HCT116 (cell line): ENCODE measurements around the gene NUMB. TPM values are rescaled to one million over a fixed set of nuclear protein-coding genes. Genes with fewer than 3 reads are reported as not detected.

Experiments used
- ATAC-seq: fragments of 200-7000 bp; cut with Tn5 transposase; 2 replicates; pipeline ENCODE4 v1.9.1; 2020; ENCODE audit warnings: mild to moderate bottlenecking, moderate library complexity
- BruUV-seq: library from RNA; stranded (reverse); fragments of 400-500 nt; replicated peaks from 2 replicates; lab custom pipeline; 2021; lab: Mats Ljungman, UMichigan
- CTCF ChIA-PET: fragments of 300-600 bp; sonication (Branson Sonifier 250); formaldehyde crosslinking; loops from one replicate; lab custom pipeline; 2021; ENCODE audit warnings: antibody characterized with exemption; lab: Charles Lee
- POLR2A ChIA-PET: fragments of 300-600, 350-600 bp; sonication (Branson Sonifier 250); formaldehyde crosslinking; loops from one replicate; lab custom pipeline; 2021; ENCODE audit warnings: antibody characterized with exemption; lab: Charles Lee
- RAD21 ChIA-PET, 2 experiments: fragments of 300-600 bp; sonication (Branson Sonifier 250); formaldehyde crosslinking; loops; one replicate each; lab custom pipeline; 2023; ENCODE audit warnings: low total read pairs in 2 of 2; ENCODE audit not compliant: uncharacterized antibody in 2 of 2, unreplicated experiment in 2 of 2, low non-redundant PET in 1 of 2; lab: Charles Lee
- DNase-seq: peaks from one replicate; pipeline ENCODE4 v3.0.0-alpha.2; 2010; ENCODE audit warnings: low read depth, low spot score
- H2AFZ ChIP-seq: fragments of 200-600 bp; shearing (Covaris generic), sonication (generic); 2 replicates; pipeline ENCODE4 v1.6.1; 2017; ENCODE audit warnings: low read depth, mixed run types, mixed read lengths, antibody characterized with exemption, low read length; ENCODE audit not compliant: poor library complexity, severe bottlenecking
- H3K27ac ChIP-seq: 2 replicates; pipeline ENCODE4 v1.5.1; 2012; ENCODE audit warnings: low read depth, low read length
- H3K27me3 ChIP-seq: fragments of 200-600 bp; sonication (generic); 2 replicates; pipeline ENCODE4 v1.6.1; 2016; ENCODE audit warnings: mixed run types, low read length, mixed read lengths; ENCODE audit not compliant: insufficient read depth
- H3K36me3 ChIP-seq, 2 experiments: fragments of 200-500 bp in 1 of 2; fragments of 200-600 bp in 1 of 2; sonication (Bioruptor generic) in 1 of 2; sonication (generic) in 1 of 2; 2 replicates each; pipeline versions ENCODE4 v1.5.1 to v1.6.1; 2014 to 2016; ENCODE audit warnings: low read length in 2 of 2, inconsistent platforms in 1 of 2, mixed read lengths in 1 of 2, mixed run types in 1 of 2; ENCODE audit not compliant: insufficient read depth in 2 of 2, control insufficient read depth in 1 of 2
- H3K4me1 ChIP-seq, 2 experiments: fragments of 200-600 bp in 1 of 2; sonication (generic) in 1 of 2; 2 replicates each; pipeline versions ENCODE4 v1.5.1 to v1.6.1; 2012 to 2017; ENCODE audit warnings: low read length in 2 of 2, inconsistent platforms in 1 of 2, mild to moderate bottlenecking in 1 of 2, mixed read lengths in 1 of 2, mixed run types in 1 of 2, moderate library complexity in 1 of 2; ENCODE audit not compliant: insufficient read depth in 2 of 2, control insufficient read depth in 1 of 2
- H3K4me2 ChIP-seq: fragments of 200-600 bp; sonication (generic); 2 replicates; pipeline ENCODE4 v1.6.1; 2017; ENCODE audit warnings: mixed run types, low read length, mixed read lengths
- H3K4me3 ChIP-seq, 2 experiments: fragments of 200-600 bp in 1 of 2; sonication (generic) in 1 of 2; replicated peaks in 1 of 2; 2 replicates each; pipeline ENCODE4 v1.5.1; 2011 to 2016; ENCODE audit warnings: low read length in 2 of 2, control low read depth in 1 of 2, low read depth in 1 of 2, mild to moderate bottlenecking in 1 of 2, mixed read lengths in 1 of 2, mixed run types in 1 of 2
- H3K79me2 ChIP-seq: fragments of 200-600 bp; sonication (generic); 2 replicates; pipeline ENCODE4 v1.6.1; 2017; ENCODE audit warnings: mild to moderate bottlenecking, mixed run types, low read length, moderate library complexity, mixed read lengths; ENCODE audit not compliant: insufficient read depth
- H3K9ac ChIP-seq: fragments of 200-600 bp; sonication (generic); 2 replicates; pipeline ENCODE4 v1.6.1; 2016; ENCODE audit warnings: low read length, mixed read lengths
- H3K9me2 ChIP-seq: fragments of 200-600 bp; sonication (generic), shearing (Covaris generic); 2 replicates; pipeline ENCODE4 v1.6.1; 2017; ENCODE audit warnings: mixed run types, mild to moderate bottlenecking, moderate library complexity; ENCODE audit not compliant: insufficient read depth
- H3K9me3 ChIP-seq, 2 experiments: fragments of 200-500 bp in 1 of 2; fragments of 200-600 bp in 1 of 2; sonication (Bioruptor generic) in 1 of 2; sonication (generic) in 1 of 2; 2 replicates each; pipeline ENCODE4 v1.6.1; 2014 to 2017; ENCODE audit warnings: low read length in 2 of 2, mixed read lengths in 2 of 2, inconsistent platforms in 1 of 2, low read depth in 1 of 2, mild to moderate bottlenecking in 1 of 2, mixed run types in 1 of 2, moderate library complexity in 1 of 2; ENCODE audit not compliant: control insufficient read depth in 1 of 2, insufficient read depth in 1 of 2
- H4K20me1 ChIP-seq: fragments of 200-600 bp; sonication (generic), shearing (Covaris generic); 2 replicates; pipeline ENCODE4 v1.6.1; 2017; ENCODE audit warnings: mixed run types, mild to moderate bottlenecking, moderate library complexity; ENCODE audit not compliant: insufficient read depth
- CBX3 ChIP-seq: IDR thresholded peaks from 2 replicates; pipeline ENCODE4 v1.6.1; 2012; ENCODE audit warnings: low read depth
- CEBPB ChIP-seq: IDR thresholded peaks from 2 replicates; pipeline ENCODE4 v1.6.1; 2012; ENCODE audit warnings: low read depth
- EGR1 ChIP-seq: IDR thresholded peaks from 2 replicates; pipeline ENCODE4 v1.6.1; 2012; ENCODE audit warnings: low read depth
- ELF1 ChIP-seq: IDR thresholded peaks from 2 replicates; pipeline ENCODE4 v1.6.1; 2012; ENCODE audit warnings: low read depth, borderline replicate concordance
- EZH2phosphoT487 ChIP-seq: fragments of 200-600 bp; IDR thresholded peaks from 2 replicates; pipeline ENCODE4 v1.6.1; 2018; ENCODE audit warnings: antibody characterized with exemption, borderline replicate concordance
- FOSL1 ChIP-seq: IDR thresholded peaks from 2 replicates; pipeline ENCODE4 v1.6.1; 2012; ENCODE audit warnings: low read depth
- JUND ChIP-seq: IDR thresholded peaks from 2 replicates; pipeline ENCODE4 v1.6.1; 2012
- POLR2A ChIP-seq: IDR thresholded peaks from 2 replicates; pipeline ENCODE4 v1.7.0; 2011; ENCODE audit warnings: borderline replicate concordance; ENCODE audit not compliant: insufficient read depth, insufficient read length; ENCODE audit errors: extremely low read depth
- RAD21 ChIP-seq: IDR thresholded peaks from 2 replicates; pipeline ENCODE4 v1.6.1; 2012; ENCODE audit warnings: low read depth, mild to moderate bottlenecking
- REST ChIP-seq: IDR thresholded peaks from 2 replicates; pipeline ENCODE4 v1.6.1; 2012; ENCODE audit warnings: low read depth
- SIN3A ChIP-seq: IDR thresholded peaks from 2 replicates; pipeline ENCODE4 v1.6.1; 2012; ENCODE audit warnings: low read depth
- SP1 ChIP-seq: IDR thresholded peaks from 2 replicates; pipeline ENCODE4 v1.6.1; 2012; ENCODE audit warnings: low read depth
- TCF7L2 ChIP-seq: IDR thresholded peaks from 2 replicates; pipeline ENCODE4 v1.7.0; 2011; ENCODE audit warnings: borderline replicate concordance, inconsistent platforms; ENCODE audit not compliant: insufficient read depth, insufficient read length; ENCODE audit errors: extremely low read depth
- ZFX ChIP-seq: fragments of 450-650 bp; IDR thresholded peaks from 2 replicates; pipeline ENCODE4 v1.6.1; 2017
- ZNF274 ChIP-seq: fragments of 200-500 bp; sonication (Bioruptor generic); IDR thresholded peaks from 2 replicates; pipeline ENCODE4 v1.6.1; 2014; ENCODE audit warnings: mild to moderate bottlenecking, low read depth, low read length, inconsistent platforms
- intact Hi-C: fragments of 100-400 bp; cut with micrococcal nuclease; formaldehyde crosslinking; loops from 2 replicates; pipeline ENCODE4 v1.10.0; 2022
- total RNA-seq: library from RNA; stranded (reverse); gene quantifications from one replicate; pipeline ENCODE4 v1.2.1, GENCODE V29; 2021; ENCODE audit not compliant: unreplicated experiment
- TF ChIP-seq, protein P1 (sequence below), 3 experiments: fragments of 200-600 bp in 1 of 3; sonication (generic) in 1 of 3; IDR thresholded peaks in 2 of 3; conservative IDR thresholded peaks in 1 of 3; 2 replicates each; pipeline ENCODE4 v1.5.1; 2012 to 2017; ENCODE audit warnings: low read depth in 2 of 3, low read length in 2 of 3, antibody characterized with exemption in 1 of 3, borderline replicate concordance in 1 of 3, control low read depth in 1 of 3, mild to moderate bottlenecking in 1 of 3, mixed read lengths in 1 of 3, mixed run types in 1 of 3, moderate library complexity in 1 of 3; ENCODE audit not compliant: insufficient read depth in 1 of 3
- TF ChIP-seq, protein P2 (sequence below): IDR thresholded peaks from 2 replicates; pipeline ENCODE4 v1.6.1; 2012
- TF ChIP-seq, protein P3 (sequence below): IDR thresholded peaks from 2 replicates; pipeline ENCODE4 v1.6.1; 2012
- TF ChIP-seq, protein P4 (sequence below): IDR thresholded peaks from 2 replicates; pipeline ENCODE4 v1.6.1; 2011; ENCODE audit warnings: mild to moderate bottlenecking, low read length, moderate library complexity; ENCODE audit not compliant: insufficient replicate concordance; ENCODE audit errors: extremely low read depth

NUMB gene
- total RNA-seq, 1 experiment from 2014 or later = 43.0 TPM

DNA sequence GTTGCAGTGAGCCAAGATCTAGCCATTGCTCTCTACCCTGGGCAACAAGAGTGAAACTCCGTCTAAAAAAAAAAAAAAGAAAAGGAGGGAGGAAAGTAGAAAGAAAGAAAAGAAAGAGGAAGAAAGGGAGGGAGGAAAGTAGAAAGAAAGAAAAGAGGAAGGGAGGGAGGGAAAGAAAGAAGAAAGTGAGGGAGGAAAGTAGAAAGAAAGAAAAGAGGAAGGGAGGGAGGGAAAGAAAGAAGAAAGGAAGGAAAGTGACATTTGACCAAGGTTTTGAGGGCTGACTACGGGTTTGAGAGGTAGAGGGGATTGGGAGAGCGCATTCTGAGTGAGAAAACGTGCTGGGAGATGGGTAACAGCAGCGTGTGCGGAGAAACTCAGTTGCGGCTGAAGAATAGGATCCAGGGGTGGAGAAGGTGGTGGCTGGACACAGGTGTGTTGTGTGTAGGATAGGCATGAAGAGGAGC is 221.6 kb downstream of the NUMB start (continued):
- TF ChIP-seq, protein P1, sequence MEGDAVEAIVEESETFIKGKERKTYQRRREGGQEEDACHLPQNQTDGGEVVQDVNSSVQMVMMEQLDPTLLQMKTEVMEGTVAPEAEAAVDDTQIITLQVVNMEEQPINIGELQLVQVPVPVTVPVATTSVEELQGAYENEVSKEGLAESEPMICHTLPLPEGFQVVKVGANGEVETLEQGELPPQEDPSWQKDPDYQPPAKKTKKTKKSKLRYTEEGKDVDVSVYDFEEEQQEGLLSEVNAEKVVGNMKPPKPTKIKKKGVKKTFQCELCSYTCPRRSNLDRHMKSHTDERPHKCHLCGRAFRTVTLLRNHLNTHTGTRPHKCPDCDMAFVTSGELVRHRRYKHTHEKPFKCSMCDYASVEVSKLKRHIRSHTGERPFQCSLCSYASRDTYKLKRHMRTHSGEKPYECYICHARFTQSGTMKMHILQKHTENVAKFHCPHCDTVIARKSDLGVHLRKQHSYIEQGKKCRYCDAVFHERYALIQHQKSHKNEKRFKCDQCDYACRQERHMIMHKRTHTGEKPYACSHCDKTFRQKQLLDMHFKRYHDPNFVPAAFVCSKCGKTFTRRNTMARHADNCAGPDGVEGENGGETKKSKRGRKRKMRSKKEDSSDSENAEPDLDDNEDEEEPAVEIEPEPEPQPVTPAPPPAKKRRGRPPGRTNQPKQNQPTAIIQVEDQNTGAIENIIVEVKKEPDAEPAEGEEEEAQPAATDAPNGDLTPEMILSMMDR (IDR thresholded peaks at IDR 0.05 in 2 of 3, conservative IDR thresholded peaks at IDR 0.05 in 1 of 3; ENCODE audit: borderline replicate concordance in 1 of 3, insufficient read depth in 1 of 3, low read depth in 2 of 3, low read length in 2 of 3) = no peak

DNA sequence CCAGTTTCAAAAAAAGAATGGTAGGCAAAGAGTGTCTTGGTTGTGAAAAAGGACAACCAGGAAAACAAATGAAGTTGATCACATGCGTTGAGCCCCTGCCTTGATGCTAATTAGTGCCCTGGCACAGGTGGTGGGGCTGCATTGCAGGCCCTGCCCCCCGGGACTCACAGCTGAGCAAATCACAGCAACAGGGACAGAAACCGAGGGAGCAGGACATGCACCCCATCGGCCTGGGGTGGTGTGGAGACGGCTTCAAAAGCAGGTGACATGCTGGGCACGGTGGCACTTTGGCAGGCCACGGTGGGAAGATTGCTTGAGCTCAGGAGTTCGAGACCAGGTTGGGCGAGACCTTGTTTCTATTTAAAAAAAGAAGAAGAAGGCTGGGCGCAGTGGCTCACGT is 222.2 kb downstream of the NUMB start:
- Histone ChIP-seq H3K4me2 (no peak overlapping the region), H3K27me3 (0 out of 2 replicates have a peak, but pooled peaks cover 14% of the 10 kb centered on the region)
- no peak for ATAC-seq

More for the DNA sequence above, 222.2 kb downstream of the NUMB start:
- no peaks in the 10 kb centered on the region for H4K20me1 ChIP-seq
- no peak overlapping the region for H3K27ac ChIP-seq
- H3K4me3 ChIP-seq = no peak overlapping the region
- TF ChIP-seq ZFX (no peak), TCF7L2 (no peak), ELF1 (no peak), FOSL1 (no peak), SP1 (no peak), REST (no peak), JUND (no peak), CEBPB (no peak), SIN3A (no peak), EGR1 (no peak), POLR2A (no peak), EZH2phosphoT487 (no peak), ZNF274 (no peak), RAD21 (no peak), CBX3 (no peak)
- TF ChIP-seq, protein P2, sequence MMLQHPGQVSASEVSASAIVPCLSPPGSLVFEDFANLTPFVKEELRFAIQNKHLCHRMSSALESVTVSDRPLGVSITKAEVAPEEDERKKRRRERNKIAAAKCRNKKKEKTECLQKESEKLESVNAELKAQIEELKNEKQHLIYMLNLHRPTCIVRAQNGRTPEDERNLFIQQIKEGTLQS = no peak
- TF ChIP-seq, protein P3, sequence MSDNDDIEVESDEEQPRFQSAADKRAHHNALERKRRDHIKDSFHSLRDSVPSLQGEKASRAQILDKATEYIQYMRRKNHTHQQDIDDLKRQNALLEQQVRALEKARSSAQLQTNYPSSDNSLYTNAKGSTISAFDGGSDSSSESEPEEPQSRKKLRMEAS = no peak
- TF ChIP-seq, protein P4, sequence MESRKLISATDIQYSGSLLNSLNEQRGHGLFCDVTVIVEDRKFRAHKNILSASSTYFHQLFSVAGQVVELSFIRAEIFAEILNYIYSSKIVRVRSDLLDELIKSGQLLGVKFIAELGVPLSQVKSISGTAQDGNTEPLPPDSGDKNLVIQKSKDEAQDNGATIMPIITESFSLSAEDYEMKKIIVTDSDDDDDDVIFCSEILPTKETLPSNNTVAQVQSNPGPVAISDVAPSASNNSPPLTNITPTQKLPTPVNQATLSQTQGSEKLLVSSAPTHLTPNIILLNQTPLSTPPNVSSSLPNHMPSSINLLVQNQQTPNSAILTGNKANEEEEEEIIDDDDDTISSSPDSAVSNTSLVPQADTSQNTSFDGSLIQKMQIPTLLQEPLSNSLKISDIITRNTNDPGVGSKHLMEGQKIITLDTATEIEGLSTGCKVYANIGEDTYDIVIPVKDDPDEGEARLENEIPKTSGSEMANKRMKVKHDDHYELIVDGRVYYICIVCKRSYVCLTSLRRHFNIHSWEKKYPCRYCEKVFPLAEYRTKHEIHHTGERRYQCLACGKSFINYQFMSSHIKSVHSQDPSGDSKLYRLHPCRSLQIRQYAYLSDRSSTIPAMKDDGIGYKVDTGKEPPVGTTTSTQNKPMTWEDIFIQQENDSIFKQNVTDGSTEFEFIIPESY = no peak
- H3K9me2 ChIP-seq = no peaks in the 10 kb centered on the region
- ChIA-PET CTCF (no interaction called here), POLR2A (no interaction called here), RAD21 (no interaction called here)
- DNase-seq = no peak
- no peaks in the 10 kb centered on the region for H3K79me2 ChIP-seq
- no TSS peak for BruUV-seq
- H3K9ac ChIP-seq = no peak overlapping the region
- H2AFZ ChIP-seq = no peak overlapping the region
- intact Hi-C loops = no loop called here
- no peaks in the 10 kb centered on the region for H3K9me3 ChIP-seq
- peaks cover 9 to 18% of the 10 kb centered on the region in 2 experiments for H3K4me1 ChIP-seq
- no peaks in the 10 kb centered on the region for H3K36me3 ChIP-seq
